Measurements from ENCODE around the gene FXYD5. TPM values are rescaled to one million over a fixed set of nuclear protein-coding genes. Genes with fewer than 3 reads are reported as not detected.

The FXYD5 gene
- total RNA-seq, 1 donor from 2014 or later, result not detected

- no peak for DNase-seq
These were observed 61.7 kb downstream of the FXYD5 start for GRCh38 chr19:35216016-35216832.

GRCh38 chr19:35216833-35217648 is 62.5 kb downstream of the FXYD5 start:
- no peak for DNase-seq

- no peak for DNase-seq
These were observed 63.1 kb downstream of the FXYD5 start for GRCh38 chr19:35217649-35217990.

GRCh38 chr19:35219008-35219407 is 64.5 kb downstream of the FXYD5 start:
- DNase-seq, result no peak

Small RNA genes within 50 kb of the gene (small RNA-seq; reads per million reads assigned to genes)
- not detected for gene AC020907.2

Other genes with a start within 250 kb of the FXYD5 start
- gene ZNF30, start 227.8 kb upstream of the FXYD5 start, total RNA-seq, result 9.8 TPM
- 19.0 TPM for gene ZNF792, start 190.5 kb upstream of the FXYD5 start, total RNA-seq
- 29.6 TPM for gene GRAMD1A, start 154.4 kb upstream of the FXYD5 start, total RNA-seq
- gene SCN1B, start 124.3 kb upstream of the FXYD5 start, total RNA-seq, result 1.1 TPM
- not detected for gene HPN, start 113.0 kb upstream of the FXYD5 start, total RNA-seq
- gene FXYD3, start 38.9 kb upstream of the FXYD5 start, total RNA-seq, result not detected
- 14.2 TPM for gene LGI4, start 19.7 kb upstream of the FXYD5 start, total RNA-seq
- gene FXYD1, start 15.9 kb upstream of the FXYD5 start, total RNA-seq, result not detected
- gene FXYD7, start 11.5 kb upstream of the FXYD5 start, total RNA-seq, result 24.0 TPM
- not detected for gene FAM187B, start 74.0 kb downstream of the FXYD5 start, total RNA-seq
- 3.1 TPM for gene LSR, start 94.3 kb downstream of the FXYD5 start, total RNA-seq
- gene USF2, start 114.2 kb downstream of the FXYD5 start, total RNA-seq, result 36.0 TPM
- gene HAMP, start 127.8 kb downstream of the FXYD5 start, total RNA-seq, result not detected
- 0.47 TPM for gene MAG, start 137.4 kb downstream of the FXYD5 start, total RNA-seq
- gene CD22, start 174.5 kb downstream of the FXYD5 start, total RNA-seq, result not detected
- not detected for gene FFAR1, start 193.2 kb downstream of the FXYD5 start, total RNA-seq
- gene FFAR3, start 203.7 kb downstream of the FXYD5 start, total RNA-seq, result not detected
- not detected for gene GPR42, start 216.3 kb downstream of the FXYD5 start, total RNA-seq